Stimulated activated CD8-positive, alpha-beta memory T cell treated with anti-CD3 and anti-CD28 coated beads, Interleukin-2, amount 100 ng/mL, for 48 hours (primary cell): ENCODE measurements around the gene GRIN2A.

Source experiments
- DNase-seq, 2 donors: peaks; one replicate each; pipeline ENCODE4 v3.0.0-alpha.2; 2020; ENCODE audit warnings: low read depth in 2 of 2

The GRIN2A gene

DNA sequence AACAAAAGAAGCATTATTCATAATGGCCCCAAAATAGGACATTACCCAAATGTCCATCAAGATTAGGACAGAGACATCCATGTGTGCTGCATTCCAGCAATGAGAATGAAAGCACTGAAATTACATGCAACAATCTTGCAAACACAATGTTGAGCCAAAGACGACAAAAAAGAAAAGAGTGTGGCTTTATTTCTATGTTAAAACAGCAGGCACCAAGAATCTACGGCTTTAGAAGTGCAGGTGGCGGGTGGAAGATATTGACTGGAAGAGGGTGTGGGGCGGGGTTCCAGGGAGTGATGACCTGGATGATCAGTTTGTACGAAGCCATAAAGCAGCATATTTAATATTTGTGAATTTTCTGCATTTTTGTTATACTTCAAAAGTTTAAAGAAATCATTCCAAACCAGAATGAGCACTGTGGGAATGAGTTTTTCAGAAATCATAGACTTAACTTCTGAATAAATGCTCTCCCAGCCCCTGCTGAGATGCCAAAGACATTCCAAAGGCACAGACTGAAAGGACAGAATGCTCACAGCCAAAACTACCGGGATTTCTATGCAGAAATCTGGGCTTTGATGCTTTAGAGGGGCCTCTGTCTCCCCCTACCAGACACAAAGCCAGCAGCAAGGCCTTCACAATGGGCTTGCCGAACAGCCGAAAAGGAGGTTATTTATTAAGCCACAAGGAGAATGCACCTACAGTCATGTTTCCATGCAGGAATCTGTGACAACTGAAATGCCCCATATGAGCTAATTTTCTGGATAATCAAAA is 361.6 kb downstream of the GRIN2A start:
- DNase-seq: no peak

DNA sequence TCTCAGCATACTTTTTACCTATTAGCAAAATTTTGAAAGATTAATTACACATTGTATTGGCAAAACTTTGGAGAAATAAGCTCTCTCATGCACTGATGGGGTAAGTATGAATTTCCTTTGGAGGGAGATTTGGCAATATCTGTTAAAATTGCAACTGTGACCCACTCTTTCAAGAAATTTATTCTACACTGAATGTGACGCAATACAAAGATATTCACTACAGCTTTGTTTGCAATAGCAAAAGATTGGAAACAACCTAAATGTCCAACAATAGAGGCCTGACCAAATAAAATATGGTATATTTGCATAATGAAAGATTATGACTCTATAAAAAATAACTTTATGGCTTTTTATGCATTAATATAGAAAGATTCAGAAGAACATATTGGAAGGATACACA is 363.5 kb downstream of the GRIN2A start:
- DNase-seq: no peak

DNA sequence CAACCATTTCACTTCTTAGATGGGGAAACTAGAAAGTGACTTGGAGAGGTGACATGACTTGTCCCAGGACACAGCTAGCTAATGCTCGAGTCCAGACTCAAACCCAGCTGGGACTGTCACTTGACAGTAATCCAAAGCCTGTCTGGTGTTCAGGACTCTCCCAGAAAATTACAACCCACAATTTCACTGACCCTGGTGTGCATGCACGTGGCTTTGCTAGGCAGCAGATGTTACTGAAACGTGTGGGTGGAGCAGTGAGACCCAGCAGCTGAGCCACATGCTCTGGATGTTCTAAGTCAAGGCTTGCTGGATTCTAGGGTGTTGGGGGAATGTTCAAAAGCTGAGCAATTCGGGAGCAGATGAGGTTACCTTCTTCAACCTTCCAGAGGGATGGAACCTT is 364.6 kb downstream of the GRIN2A start:
- DNase-seq: no peak

DNA sequence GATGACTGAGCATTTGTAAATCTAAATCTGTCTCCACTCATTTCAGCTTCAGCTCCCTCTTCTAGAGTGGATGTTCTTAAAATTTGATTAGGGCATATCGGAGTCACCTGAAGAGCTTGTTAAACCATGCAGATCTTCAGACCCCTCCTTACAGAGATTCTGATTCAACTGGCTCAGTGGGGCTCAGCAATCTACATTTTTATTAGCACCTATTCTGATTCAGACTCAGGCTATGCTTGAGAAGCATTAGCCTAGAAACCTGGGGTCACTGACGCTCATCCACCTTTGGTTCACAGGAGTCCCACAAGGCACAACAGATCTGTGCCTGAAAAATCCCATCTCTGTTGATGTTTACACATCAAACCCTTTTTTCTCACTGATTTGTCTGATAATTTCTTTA is 365.6 kb downstream of the GRIN2A start:
- DNase-seq: no peak

DNA sequence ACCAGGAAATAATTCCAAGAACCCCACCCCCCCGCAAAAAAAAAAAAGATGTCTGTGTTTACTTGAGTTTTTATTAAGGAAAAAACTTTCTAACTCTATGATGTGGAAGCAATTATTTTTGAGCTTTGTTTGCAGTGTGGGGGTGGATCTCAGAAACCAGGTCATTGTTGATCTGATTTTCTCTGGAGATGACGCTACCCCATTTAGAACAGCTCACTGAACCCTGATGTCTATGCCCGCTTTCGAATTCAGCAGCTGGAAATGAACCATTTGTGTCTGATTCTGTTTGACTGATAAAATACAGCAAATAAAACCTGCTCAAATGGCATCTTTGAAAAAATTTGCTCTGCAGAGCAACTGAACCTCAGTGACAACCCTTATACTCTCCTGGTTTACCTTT is 368.6 kb downstream of the GRIN2A start:
- DNase-seq: no peak

DNA sequence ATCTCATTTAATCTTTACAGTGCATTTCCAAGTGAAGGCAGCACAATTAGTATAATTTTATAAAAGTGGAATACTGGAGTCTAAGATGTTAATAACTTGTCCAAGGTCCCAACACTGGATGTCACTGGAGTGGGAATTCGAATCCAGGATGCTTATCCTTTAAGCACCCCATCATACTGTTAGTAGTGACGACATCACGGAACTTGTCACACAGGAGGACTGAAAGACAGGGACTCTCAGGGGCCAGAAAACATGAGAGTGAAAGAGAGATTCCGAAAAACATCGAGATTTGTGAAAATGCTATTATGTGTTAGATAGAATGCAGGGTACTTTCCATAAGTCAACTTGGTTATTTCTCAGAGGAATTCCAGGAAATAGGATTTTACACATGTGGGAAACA is 374.0 kb downstream of the GRIN2A start:
- DNase-seq: no peak

DNA sequence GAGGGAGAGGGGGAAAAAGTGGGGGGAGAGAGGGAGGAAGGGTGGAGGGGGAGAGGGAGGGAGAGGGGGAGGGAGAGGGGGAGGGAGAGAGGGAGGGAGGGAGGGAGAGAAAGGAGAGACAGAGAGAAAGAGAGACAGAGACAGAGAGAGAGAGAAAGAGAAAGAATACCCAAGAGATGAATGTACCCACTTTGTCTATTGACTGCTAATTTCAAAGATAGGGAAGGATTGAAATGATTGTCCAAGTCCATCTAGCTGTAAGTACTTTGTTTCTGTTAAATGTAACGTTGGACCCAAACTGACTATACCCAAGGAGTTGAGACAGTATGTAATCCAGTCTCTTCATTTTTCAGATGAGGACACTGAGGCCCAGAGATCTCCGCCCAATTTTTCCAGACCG is 374.9 kb downstream of the GRIN2A start:
- no peak for DNase-seq

DNA sequence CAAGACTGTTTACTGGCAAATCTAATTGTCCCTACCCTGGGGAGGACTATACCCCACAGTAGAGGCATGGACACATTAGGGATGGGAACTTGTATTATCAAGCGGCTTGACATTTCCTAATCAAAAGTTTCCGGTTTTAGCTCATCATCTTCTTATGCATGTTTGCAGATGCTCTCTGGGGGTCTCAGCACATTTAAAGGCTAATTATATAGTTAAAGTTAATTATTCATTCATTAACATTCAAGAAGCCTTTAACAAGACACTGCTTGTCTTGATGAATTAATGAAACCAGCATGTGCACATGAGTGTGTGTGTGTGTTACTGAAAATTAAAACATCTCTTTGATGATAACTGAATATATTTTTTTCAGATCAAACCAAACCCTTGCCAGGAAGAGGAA is 377.1 kb downstream of the GRIN2A start:
- no peak for DNase-seq

DNA sequence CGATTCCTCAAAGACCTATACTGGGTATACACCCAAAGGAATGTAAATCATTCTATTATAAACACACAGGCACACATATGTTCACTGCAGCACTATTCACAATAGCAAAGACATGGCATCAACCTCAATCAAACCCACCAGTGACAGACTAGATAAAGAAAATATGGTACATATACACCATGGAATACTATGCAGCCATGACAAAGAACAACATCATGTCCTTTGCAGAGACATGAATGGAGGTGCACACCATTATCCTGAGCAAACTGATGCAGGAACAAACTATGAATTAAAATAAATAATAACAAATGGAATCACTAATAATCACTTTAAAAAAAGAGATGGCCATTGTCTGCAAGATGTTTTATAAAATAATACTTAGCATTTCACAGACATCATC is 380.1 kb downstream of the GRIN2A start:
- no peak for DNase-seq

DNA sequence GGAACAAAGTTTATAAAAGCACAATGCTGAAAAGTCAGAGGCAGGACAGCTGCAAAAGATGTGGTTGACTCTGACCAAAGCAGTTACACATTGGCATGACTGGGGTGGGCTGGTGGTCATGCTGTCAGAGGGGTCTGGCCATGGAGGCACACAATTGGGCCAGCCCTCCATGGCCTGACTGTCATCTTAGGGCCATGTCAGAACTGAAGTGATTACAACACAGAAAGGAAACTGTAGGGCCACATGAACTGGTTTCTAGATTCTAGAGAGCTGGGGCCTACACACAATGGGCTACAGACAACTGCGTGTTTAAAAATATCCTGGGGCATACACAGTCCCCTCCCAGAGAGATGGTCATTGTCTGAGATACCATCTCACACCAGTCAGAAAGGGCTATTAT is 380.6 kb downstream of the GRIN2A start:
- DNase-seq: no peak

DNA sequence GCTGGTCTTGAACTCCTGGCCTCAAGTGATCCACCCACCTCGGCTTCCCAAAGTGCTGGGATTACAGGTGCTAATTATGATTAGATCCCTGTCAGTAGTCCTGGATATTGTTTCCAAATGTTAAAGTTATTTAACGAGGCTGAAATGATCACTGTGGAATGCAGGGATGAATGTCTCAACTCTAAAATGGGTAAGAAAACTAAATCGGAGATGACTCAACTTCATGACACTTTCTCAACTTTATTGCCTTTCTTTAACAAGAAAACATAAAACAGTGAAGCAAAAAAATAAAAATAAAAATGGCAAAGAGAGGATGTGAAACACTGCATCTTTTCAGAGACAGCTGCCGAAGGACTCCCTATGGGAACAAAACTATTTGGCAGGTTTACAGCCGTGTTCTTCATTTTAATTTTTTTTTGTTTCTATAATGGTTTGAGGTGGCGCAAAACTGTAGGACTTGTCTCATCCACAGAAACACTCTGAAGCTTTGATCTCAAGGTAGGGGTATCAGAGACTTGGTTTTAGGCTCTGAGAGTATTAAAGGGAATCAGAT is 382.0 kb downstream of the GRIN2A start:
- no peak for DNase-seq

DNA sequence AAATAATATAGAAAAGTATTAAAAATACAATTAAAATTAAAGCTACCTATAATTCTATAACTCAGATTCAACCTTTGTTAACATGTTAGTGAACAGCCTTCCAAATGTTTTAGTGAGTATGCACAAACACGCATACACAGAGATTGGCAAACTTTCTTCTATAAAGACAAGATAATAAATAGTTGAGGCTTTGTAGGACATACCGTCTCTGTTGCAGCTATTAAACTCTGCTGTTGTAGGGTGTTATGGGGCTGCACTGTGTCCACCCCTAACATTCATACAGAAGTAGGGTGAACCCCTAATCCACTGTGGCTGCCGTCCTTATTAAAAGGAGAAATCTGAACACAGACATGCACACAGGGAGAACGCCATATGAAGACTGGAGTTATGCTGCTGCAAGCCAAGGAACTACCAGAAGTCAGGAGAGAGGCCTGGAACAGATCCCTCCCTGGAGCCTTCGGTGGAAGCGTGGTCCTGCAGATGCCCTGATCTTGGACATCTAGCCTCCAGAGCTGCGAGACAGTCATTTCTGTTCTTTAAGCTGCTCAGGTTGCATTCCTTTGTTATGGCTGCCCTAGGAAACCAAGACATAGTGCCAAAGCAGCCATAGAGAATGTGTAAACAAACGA is 383.2 kb downstream of the GRIN2A start:
- DNase-seq: no peak

DNA sequence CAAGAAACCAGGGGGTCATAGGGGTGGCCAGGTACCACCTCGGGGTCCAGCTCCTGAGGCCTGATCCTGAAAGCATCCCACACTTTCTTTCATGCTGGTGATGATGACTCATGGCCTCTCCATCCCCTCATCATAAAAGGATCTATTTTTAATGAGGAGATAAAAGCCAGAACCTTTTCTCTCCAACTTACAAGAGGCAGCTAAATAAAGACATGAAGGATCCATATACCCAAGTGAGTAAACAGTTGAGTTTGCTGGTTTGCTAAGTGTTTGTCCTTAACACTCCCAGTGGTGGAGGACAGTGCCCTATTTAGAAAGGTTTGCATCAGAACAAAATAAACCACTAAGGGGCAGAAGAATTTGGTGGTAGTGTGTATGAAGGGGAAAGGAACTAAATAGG is 383.8 kb downstream of the GRIN2A start:
- DNase-seq: no peak

DNA sequence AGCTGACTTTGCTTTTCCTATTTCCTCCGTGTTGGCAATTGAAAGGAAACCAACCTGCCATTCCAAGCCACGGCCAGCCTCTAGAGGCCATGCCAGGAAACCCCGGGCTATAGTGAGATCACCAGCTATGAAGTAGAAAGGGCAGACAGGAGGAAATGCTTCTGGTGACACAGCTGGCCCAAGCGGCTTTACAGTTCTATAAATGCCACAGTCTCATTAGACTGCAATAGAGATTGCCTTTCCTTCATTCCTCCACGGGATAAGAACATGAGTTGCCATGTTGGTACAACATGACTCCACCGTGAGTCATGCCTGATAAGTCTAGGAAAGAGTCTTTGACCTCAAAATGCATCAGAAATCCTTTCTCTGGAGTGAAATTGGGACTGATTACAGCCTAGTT is 384.9 kb downstream of the GRIN2A start:
- no peak for DNase-seq

DNA sequence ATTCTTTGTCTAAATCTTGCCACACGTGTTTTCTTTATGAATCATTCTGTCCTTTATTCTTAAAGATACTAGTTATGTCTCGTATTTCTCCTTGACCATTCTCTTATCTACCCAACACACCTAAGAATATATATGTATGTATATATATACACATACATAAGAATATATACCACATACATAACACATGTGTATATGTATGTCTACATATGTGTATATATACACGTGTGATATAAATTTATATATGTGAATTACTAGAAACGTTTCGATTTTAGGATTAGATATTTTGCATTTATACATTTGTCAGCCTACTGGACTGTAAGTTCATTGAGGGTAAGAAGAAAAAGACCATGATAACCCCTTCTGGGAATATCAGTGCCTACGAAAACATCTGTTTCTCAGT is 388.6 kb downstream of the GRIN2A start:
- no peak for DNase-seq

DNA sequence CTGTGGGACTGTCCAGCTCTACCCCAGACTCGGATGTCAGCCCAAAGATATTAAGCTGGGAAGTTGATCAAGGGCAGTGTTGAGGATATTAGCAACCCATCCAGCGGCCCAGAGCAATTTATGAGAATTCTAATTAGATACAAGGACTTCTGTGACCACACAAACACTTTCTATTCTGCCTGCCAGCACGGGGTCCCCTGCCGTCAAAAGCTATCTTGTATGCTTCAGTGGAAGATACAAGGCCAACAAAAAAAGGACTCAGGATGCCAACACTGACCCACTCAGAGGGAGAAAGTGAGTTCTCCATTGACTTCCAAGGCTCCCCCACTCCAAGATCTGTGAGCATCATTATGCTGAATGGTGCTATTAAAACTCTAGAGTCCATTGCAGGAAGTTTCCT is 390.7 kb downstream of the GRIN2A start:
- DNase-seq: no peak

DNA sequence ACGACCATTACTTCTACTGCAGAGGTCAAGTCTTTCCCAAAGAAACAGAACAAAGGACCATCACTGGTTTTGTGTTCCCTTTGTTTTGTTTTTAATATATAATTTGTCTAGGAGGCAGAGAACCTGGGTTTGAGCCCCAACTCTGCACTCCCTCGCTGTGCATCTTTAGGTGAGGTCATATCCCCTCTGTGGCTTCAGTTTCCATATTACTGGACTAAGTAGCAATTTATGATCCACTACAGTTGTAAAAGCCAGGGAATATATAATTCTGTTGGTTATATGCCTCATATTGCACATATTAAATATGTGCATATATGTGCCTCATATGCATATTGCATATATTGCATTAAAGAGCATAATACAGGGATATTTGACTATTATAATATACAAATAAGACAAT is 392.0 kb downstream of the GRIN2A start:
- no peak for DNase-seq

DNA sequence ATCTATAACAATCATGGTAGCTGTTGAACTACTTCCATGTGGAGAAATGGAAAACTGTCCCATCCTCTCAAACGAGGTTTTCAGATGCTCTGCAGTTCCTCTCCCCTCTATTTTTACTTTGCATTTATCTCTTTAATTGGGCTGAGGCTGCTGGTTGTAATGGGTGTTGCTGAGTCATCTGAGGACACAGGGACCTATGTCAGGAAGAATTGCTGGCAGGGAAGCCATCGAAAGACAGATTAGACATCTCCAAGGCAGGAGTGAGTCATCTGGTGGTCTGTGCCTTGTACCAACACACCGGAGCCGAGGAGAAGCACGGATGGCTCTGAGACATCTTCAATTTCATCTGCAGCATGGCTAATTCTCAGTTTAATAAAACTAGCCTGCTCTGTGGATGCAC is 394.5 kb downstream of the GRIN2A start:
- no peak for DNase-seq

DNA sequence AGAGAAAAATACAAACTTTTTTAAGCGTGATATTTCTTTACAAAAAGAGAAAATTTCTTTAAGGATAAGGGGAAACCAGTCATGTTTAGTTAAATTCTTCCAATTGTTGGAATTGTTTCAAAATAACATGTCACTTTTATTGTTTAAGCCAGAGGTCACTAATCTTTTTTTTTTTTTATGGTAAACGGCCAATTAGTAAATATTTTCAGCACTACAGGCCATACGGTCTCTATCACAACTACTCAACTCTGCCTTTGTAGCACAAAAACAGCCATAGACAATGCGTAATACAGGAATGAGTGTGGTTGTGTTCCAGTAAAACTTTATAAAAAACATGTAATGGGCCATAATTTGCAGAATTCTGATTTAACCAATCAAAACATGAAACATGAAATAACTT is 401.4 kb downstream of the GRIN2A start:
- no peak for DNase-seq

DNA sequence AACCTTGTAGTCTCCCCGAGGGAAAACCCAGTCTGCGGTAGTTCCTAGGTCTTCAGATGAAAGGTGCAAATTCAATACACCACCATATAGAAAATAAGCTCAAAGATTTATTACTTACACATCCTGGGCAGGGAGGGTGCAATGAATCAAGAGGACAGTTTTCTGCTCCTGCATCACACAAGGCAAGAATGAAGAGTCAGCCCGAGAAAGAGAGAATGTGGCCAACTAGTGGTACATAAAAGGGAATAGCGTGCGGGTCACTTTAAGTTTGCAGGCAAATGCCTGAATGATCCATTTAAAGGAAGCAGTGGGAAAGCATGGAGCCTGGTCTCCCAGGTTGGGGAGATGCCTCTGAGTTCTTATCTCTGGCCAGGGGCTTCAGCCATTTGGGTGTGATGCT is 403.4 kb downstream of the GRIN2A start:
- no peak for DNase-seq

DNA sequence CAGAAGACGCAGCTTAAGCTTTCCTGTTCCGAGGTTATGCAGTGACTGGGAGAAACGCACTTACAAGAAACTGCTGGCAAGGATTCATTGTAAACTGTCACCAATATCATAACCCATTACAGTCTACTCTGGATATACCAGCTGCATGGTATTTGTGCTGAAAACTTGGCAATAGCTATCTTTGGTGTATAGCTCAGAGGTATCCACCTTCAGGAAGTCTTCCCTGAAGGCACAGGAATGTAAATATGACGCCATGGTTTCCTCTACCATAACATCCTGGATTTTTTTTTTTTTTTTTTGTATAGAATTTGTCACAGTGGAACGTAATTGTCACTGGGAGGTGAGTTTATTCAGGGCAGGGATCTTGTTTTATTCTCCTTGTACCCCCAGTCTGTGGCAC is 406.2 kb downstream of the GRIN2A start:
- no peak for DNase-seq

DNA sequence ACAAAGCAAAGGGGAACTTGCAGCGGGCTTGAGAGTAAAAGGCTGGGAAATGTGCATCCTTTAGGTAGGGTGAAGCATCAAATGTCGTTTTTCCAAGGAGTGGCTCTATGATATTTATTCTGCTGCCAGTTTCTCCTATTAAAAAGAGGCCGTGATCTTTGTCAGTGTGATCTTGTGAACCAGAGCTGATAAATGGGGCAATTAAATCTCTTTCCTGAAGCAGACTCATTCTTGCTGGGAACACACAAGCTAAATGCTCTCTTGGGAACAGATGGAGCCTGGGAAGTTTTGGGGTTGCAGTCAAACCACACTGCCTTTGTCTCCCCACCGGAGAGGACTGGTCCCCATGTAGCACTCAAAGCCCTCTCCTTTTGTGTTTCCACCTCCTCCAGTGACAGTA is 408.9 kb downstream of the GRIN2A start:
- DNase-seq: no peak

DNA sequence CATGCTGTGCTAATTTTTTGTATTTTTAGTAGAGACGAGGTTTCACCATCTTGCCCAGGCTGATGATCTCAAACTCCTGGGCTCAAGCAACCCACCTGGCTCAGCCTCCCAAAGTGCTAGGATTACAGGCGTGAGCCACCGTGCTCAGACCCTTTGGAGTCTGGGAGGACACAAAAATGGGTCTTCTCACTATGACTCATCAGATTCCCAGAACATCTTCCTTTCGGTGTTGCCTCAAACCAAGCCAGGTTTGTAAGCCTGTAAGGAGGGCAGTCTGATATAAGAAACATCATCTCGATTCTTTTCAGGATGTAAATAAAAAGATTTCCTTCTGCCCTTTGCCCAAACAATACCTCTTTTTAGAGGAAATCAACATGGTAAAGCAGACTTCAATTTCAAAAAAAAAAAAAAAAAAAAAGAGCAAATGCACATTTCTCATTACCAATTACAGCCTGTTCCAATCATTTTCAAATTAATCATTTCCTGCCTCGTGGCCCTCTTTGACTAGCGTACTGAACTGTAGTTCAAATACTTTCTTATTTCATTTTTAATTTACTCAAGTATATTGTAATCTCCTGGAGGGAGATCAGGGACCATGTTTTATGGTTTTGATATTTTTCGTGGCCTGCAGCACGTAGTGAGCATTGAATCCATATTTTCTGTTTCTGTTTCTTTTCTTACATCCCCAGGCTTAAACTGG is 409.6 kb downstream of the GRIN2A start:
- no peak for DNase-seq
